A673 (cell line): ENCODE results near the gene CCNDBP1. TPM values are rescaled to one million over a fixed set of nuclear protein-coding genes. Genes with fewer than 3 reads are reported as not detected.

Source experiments
- BruUV-seq: library from RNA; stranded (reverse); fragments of 400-500 nt; replicated peaks from 2 replicates; lab custom pipeline; 2021; lab: Mats Ljungman, UMichigan
- CTCF ChIA-PET: fragments of 300-600 bp; sonication (Branson Sonifier 250); formaldehyde crosslinking; loops from one replicate; lab custom pipeline; 2022; ENCODE audit warnings: antibody characterized with exemption; lab: Charles Lee
- POLR2A ChIA-PET: fragments of 300-600 bp; sonication (Branson Sonifier 250); formaldehyde crosslinking; loops from one replicate; lab custom pipeline; 2022; ENCODE audit warnings: antibody characterized with exemption; ENCODE audit not compliant: low non-redundant PET; lab: Charles Lee
- DNase-seq: peaks from one replicate; pipeline ENCODE4 v3.0.0-alpha.2; 2015; ENCODE audit warnings: low spot score
- H3K27ac ChIP-seq: fragments of 200-600 bp; sonication (generic); 2 replicates; pipeline ENCODE4 v1.5.1; 2016; ENCODE audit warnings: mixed run types, low read depth, mild to moderate bottlenecking, mixed read lengths, antibody characterized with exemption, low read length; ENCODE audit not compliant: poor library complexity, severe bottlenecking
- H3K27me3 ChIP-seq: fragments of 200-600 bp; sonication (generic); replicated peaks from 2 replicates; pipeline ENCODE4 v1.6.1; 2017; ENCODE audit warnings: mixed run types, low read depth, mild to moderate bottlenecking, mixed read lengths, antibody characterized with exemption, low read length; ENCODE audit not compliant: insufficient read depth, poor library complexity
- H3K36me3 ChIP-seq: fragments of 200-600 bp; sonication (generic); 2 replicates; pipeline ENCODE4 v1.6.1; 2016; ENCODE audit warnings: mixed run types, mild to moderate bottlenecking, mixed read lengths, antibody characterized with exemption, low read length; ENCODE audit not compliant: insufficient read depth, poor library complexity, severe bottlenecking
- H3K4me1 ChIP-seq: fragments of 200-600 bp; sonication (generic); 2 replicates; pipeline ENCODE4 v1.6.1; 2017; ENCODE audit warnings: mixed run types, mild to moderate bottlenecking, mixed read lengths, antibody characterized with exemption, low read length; ENCODE audit not compliant: insufficient read depth, poor library complexity, severe bottlenecking
- H3K4me3 ChIP-seq: fragments of 200-600 bp; sonication (generic); 2 replicates; pipeline ENCODE4 v1.5.1; 2016; ENCODE audit warnings: low read depth, mixed run types, mild to moderate bottlenecking, mixed read lengths, low read length; ENCODE audit not compliant: poor library complexity, severe bottlenecking
- H3K9me3 ChIP-seq: fragments of 200-600 bp; sonication (generic); 2 replicates; pipeline ENCODE4 v1.6.1; 2016; ENCODE audit warnings: mixed run types, low read depth, mild to moderate bottlenecking, mixed read lengths, antibody characterized with exemption, low read length; ENCODE audit not compliant: poor library complexity, severe bottlenecking
- CTCF ChIP-seq: fragments of 300-800, 200-600 bp; sonication (generic); conservative IDR thresholded peaks from 2 replicates; pipeline ENCODE4 v1.5.1; 2017; ENCODE audit warnings: low read depth, mild to moderate bottlenecking, antibody characterized with exemption, low read length, moderate library complexity, mixed read lengths
- EZH2 ChIP-seq: fragments of 200-600 bp; sonication (generic); IDR thresholded peaks from 2 replicates; pipeline ENCODE4 v1.6.1; 2017; ENCODE audit warnings: borderline replicate concordance, low read depth, mild to moderate bottlenecking, mixed read lengths, antibody characterized with exemption, low read length; ENCODE audit not compliant: poor library complexity, severe bottlenecking
- intact Hi-C: fragments of 100-400 bp; cut with micrococcal nuclease; formaldehyde crosslinking; loops from one replicate; pipeline ENCODE4 v1.10.0; 2022; ENCODE audit not compliant: unreplicated experiment
- total RNA-seq: library from RNA; stranded (reverse); gene quantifications from 2 replicates; pipeline ENCODE4 v1.2.3, GENCODE V29; 2021

The CCNDBP1 gene
- total RNA-seq, 1 experiment from 2014 or later: 16.7 TPM

DNA sequence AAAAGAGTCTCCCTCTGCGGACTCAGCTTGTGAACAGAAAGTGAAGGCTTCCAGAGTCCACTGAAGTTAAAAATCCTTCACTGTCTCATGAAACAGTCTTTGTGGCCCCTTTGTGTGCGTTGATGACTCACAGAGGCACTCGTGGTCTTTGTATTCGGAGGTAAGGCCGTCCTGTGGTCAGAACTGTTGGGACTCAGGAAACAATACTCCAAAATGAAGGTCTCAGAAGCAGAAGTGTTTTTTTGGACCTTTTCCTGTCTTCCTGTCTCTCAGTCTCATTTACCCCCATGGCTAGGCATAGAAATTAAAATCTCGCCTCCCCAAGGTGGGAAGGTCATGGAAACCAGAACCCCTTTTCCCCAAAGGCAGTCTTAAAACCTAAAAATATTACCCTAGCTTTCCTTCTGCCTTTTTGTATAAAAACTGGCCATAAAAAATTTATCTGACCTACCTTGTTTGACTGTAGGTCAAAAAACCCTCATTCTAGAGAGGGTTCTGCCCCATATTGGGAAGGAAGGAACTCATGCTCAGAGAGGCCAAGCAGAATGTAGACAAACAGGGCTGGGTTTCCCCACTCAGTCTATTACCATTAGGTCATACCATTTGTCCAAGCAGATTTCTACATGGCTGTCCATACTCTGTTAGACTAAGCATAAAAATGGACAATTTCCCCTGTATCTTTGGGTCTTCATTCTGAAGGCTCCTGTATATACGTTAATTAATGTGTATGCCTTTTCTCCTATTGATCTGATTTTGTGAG, 54.7 kb downstream of the CCNDBP1 start:
- intact Hi-C loops: no loop called here
- POLR2A ChIA-PET: no interaction called here
- Histone ChIP-seq H3K27ac (no peak overlapping the region), H3K36me3 (no peaks in the 10 kb centered on the region), H3K9me3 (no peaks in the 10 kb centered on the region), H3K4me1 (no peaks in the 10 kb centered on the region), H3K27me3 (no peaks in the 10 kb centered on the region), H3K4me3 (no peak overlapping the region)
- TF ChIP-seq CTCF (no peak), EZH2 (no peak)
- no peak for DNase-seq
- CTCF ChIA-PET: no interaction called here
- BruUV-seq: no TSS peak

DNA sequence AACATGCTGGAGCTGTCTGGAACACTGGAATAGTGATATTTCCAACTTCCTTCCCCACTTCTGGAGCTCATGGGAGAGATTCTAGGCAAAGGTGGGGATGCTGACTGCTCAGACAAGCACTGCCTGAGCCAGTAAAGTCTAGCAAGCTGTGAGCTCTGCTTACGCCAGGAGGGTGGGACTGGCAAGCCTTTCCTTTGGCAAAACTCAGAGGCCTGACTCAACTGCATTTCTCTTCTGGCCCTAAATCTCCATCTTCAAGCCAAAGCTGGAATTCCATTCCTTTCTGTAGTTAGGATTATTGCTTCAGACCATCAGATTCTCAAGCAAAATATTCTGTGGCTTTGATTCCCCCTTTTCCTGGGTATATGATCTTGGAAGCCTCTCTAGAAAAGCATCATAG, 55.9 kb downstream of the CCNDBP1 start:
- Histone ChIP-seq H3K9me3 (no peaks in the 10 kb centered on the region), H3K27ac (no peak overlapping the region), H3K27me3 (no peaks in the 10 kb centered on the region), H3K4me1 (no peaks in the 10 kb centered on the region), H3K36me3 (no peaks in the 10 kb centered on the region), H3K4me3 (no peak overlapping the region)
- ChIA-PET POLR2A (no interaction called here), CTCF (no interaction called here)
- BruUV-seq: no TSS peak
- DNase-seq: no peak
- TF ChIP-seq EZH2: no peak
- TF ChIP-seq CTCF: no peak
- intact Hi-C loops: no loop called here

DNA sequence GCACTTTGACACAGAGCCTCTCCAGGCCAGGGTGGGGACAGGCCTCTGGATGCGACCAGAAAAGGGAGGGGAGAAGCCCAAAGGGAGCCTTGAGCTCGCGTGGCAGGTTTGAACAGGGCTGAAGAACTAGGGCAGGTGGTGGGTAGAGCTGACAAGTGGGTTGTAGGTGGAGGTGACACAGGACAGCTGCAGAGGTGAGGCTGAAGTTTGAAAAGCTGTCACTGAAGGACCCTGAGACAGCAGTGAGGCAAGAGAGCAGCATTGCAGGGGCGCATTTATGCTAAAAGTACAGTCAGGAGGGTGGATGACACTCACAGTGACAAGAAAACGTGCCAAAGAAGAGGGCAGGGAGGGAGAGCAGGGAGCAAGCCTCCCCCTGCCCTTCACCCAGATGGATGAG, 57.4 kb downstream of the CCNDBP1 start:
- ChIA-PET POLR2A (no interaction called here), CTCF (interaction anchor here (0.6 kb wide), 1 partner anchor 17 kb away, joined by 3 read pairs; no protein-coding TSS in a partner anchor)
- no peaks in the 10 kb centered on the region for H3K9me3 ChIP-seq
- H3K27ac ChIP-seq: no peak overlapping the region
- intact Hi-C loops: no loop called here
- H3K4me3 ChIP-seq: no peak overlapping the region
- no peaks in the 10 kb centered on the region for H3K27me3 ChIP-seq
- TF ChIP-seq EZH2 (no peak), CTCF (no peak)
- H3K36me3 ChIP-seq: no peaks in the 10 kb centered on the region
- BruUV-seq: no TSS peak
- no peak for DNase-seq
- no peaks in the 10 kb centered on the region for H3K4me1 ChIP-seq
